NCI-H1092 (cell line): ENCODE measurements around the gene ZNF277.
A peak's percentile ranks its signal among the peaks of the same experiment; 100 is the strongest.

Experiments used
- DNase-seq: peaks from one replicate; lab custom pipeline; 2025; lab: John Stamatoyannopoulos, UW

The ZNF277 gene

DNA sequence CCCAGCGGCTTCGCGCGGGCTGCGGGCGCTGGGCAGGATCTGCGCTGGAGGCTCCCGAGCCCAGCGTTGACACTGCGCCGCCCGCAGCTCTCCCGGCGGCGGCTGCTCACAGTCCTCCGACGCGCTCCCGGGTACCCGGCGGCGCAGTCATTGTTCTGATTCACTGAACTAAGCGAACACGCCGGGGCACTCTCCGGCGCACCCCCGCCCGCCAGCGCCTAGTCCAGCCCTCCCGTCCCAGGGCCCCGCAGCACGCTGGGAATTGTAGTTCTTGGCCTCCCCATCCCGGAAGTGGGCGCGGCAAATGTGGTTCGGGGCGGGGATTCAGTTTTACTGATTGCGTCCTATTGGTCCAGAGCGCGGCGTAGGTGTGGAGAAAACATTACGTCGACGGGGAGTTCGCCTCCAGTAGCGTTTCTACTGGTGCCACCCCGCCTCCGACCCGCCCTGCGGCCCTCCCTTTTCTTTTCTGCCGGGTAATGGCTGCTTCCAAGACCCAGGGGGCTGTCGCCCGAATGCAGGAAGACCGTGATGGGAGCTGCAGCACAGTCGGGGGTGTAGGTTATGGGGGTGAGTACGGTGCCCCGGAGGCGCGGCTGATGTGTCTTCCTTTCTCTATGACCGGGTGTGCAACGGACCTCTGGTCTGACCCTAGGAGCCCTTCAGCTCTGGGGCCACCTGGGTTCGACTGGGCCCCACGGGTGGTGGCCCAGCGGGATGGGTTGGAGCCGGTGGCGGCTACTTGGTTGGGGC lies at the start of gene ZNF277, which contains the start of gene DOCK4:
Gene ZNF277, plus strand, starts transcription at position 458 of the 753 bp plus-strand sequence. Its CDS starts 22 bp downstream, at position 480.
Gene DOCK4, minus strand, starts transcription at position 162 of the 753 bp plus-strand sequence. CDS start 261 bp downstream, outside the sequence.
- DNase-seq = peak; percentile 100

DNA sequence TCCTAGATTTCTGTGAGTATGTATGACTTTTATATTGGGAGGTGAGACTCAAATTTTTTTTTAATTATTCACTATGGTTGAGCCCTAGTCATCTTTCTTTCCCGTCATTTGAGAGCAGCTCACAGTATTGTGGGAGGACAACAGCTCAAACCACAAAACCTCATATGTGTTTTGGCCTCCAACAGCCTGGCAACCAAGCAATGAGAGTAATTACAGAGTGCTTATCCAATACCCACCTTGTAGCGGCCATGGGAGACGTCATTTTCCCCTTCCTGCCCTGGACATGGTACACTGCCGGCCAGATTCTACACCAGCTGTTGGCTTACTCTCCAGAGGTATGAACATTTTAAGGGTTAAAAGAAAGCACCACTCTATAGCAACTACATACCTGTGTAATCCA lies 49.4 kb upstream of the ZNF277 start:
- no peak for DNase-seq

DNA sequence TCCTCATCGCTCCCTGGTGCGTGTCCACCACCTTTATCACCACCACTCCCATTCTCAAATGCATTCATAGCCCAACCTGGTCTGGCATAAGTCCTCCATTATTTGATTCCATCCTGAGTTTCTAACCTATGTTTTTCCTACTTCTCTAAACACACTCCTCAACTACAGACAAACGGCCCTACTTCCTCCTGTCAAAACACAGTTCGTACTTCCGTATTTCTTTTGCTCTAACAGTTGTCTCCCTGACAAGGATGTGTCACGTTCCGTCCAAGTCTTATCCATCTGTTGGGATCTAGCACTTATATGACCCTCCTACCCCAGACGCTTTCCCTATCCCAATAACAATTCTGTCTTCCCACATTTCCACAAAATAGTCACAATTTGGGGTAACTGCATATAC lies 47.1 kb upstream of the ZNF277 start:
- no peak for DNase-seq

- no peak for DNase-seq
Observed at GRCh38 chr7:112160130-112160770, 46.2 kb upstream of the ZNF277 start.

- no peak for DNase-seq
Observed at GRCh38 chr7:112160771-112161150, 45.7 kb upstream of the ZNF277 start.

DNA sequence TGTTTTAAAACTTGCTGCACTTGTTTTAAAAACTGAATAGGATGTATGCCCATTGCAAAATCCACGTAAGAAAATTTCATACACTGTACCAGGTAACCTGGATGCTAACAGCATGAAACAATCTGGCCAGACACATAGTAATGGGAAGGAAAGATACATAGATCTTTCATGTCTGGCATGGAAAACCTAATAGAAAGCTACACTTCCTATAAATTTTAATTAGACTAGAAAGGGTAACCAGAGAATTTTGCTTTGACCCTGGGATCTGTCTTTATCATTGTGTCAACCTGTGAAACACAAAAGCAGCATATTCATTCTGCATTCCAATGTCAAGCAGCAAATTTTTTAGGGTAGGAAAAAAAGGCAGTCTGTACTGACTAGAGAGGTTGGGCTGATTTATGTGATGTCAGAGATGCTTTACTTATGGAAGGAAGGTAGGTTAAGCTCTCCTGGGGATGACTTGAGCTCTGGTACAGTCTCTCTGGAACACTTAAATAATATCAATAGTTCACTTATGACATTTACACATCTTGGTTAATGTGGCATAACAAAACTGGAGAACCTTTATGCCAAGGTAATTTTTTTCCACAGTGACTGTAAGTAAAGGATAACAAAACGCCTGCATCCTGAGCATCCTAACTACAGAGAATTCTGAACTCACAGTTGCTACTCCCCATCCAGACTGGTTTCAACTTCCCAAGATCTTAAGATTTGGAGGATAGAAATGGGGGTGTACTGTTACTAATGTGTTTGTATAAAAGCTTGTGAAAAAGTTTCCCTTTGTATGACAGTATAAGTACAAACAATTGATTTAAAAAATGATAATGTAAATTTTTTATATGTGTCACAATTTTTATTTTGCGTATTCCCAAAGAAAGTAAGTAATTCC lies 45.0 kb upstream of the ZNF277 start:
- DNase-seq = no peak

DNA sequence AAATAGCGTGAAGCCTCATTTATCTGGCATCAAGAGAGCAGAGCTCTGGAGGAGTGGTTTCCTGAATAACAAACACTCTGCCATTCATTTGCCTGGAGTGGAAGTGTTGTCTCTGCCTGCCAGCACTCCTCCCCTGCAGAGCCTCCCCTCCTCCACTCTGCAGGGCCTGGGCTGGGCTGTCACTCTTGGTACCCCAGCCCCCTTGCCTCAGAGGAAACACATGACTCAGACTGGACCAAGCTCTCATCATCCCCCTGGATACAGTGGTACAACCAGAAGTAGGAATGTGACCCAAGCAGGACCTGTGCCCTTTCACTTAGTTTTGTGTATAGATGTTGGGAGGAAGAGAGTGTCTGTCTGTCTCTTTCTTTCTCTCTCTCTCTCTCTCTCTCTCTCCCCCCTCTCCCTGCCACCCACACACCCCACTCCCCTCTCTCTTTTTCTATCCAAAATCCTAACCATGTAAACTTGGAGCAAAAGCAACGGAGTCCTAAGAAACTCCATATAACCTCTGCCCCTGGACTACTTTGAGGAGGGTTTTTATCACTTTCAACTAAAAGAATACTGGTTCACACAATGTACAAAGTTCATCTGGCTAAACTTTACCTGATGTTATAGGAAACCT lies 44.2 kb upstream of the ZNF277 start:
- DNase-seq = peak; percentile 66

GRCh38 chr7:112162784-112163506 lies 43.5 kb upstream of the ZNF277 start:
- DNase-seq = no peak

DNA sequence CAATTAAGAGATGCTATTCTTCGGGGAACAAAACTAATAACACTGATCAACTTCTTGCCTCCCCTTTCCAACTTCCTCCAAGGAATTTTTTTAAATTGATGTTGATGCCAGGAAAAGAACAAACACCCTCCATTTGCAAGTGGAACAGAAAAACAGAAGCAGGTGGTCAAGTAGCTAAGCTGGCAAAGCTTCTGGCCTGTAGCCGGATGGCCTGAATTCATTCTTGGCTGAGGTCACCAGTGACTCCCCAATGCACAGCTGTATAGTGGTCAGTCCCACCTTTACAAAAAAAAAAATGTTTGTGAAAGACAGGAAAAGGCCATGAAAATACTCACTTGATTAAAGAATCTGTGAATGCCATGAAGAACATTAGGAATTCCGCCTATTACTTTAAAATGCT lies 39.3 kb upstream of the ZNF277 start:
- no peak for DNase-seq

DNA sequence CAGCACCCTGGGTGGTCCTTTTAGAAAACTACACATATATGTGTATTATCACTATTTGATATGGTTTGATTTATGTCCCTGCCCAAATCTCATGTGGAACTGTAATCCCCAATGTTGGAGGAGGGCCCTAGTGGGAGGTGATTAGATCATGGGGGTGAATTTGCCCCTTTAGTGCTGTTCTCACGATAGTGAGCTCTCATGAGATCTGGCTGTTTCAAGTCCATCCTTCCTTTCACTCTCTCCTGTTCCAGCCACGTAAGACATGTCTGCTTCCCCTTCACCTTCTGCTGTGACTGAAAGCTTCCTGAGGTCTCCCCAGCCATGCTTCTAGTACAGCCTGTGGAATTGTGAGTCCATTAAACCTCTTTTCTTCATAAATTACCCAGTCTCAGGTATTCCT lies 37.6 kb upstream of the ZNF277 start:
- DNase-seq = no peak

- DNase-seq = no peak
Observed at GRCh38 chr7:112171673-112172072, 34.8 kb upstream of the ZNF277 start.

- DNase-seq = no peak
Observed at GRCh38 chr7:112172870-112173567, 33.5 kb upstream of the ZNF277 start.

GRCh38 chr7:112173568-112173905 lies 33.0 kb upstream of the ZNF277 start:
- no peak for DNase-seq

- DNase-seq = no peak
Observed at GRCh38 chr7:112174192-112174591, 32.3 kb upstream of the ZNF277 start.

DNA sequence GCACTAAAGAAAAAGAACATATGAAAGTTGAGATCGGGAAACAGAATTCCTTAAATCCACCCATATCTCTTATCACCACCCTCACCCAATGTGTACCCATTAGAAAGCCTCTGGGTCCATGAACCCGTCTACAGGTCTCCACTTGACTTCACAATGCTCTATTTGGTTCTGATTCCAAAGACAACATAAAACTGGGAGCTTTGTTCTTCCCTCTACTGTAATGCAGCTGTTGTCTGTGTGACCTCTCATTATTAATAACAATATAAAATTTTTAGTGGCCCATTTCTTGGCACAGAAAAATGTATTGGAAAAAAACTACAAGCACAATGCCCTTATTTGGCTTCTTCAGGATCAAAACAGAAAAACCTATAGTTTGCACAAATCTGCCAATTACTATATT lies 30.3 kb upstream of the ZNF277 start:
- DNase-seq = no peak

GRCh38 chr7:112176693-112177415 lies 29.6 kb upstream of the ZNF277 start:
- no peak for DNase-seq

- no peak for DNase-seq
Observed at GRCh38 chr7:112180223-112180622, 26.3 kb upstream of the ZNF277 start.

DNA sequence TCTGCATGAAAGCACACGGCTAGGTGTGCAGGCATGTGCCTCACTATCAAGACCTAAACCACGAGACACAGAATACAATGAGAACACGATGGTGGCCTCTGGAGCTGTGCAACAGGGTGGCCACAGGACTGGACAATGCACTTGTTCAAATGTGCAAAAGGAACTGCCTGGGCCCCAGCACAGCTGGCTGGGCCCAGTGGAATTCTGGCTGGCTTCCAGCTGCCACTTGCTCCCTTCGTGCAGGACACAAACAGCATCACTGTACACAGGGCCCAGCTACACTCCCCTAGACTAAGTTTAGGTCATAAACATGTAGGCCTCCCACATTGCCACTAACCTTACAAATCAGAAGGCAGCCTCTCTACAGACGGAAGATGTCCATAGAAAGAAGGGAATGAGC lies 23.7 kb upstream of the ZNF277 start:
- no peak for DNase-seq

- DNase-seq = no peak
Observed at GRCh38 chr7:112183266-112183665, 23.2 kb upstream of the ZNF277 start.

DNA sequence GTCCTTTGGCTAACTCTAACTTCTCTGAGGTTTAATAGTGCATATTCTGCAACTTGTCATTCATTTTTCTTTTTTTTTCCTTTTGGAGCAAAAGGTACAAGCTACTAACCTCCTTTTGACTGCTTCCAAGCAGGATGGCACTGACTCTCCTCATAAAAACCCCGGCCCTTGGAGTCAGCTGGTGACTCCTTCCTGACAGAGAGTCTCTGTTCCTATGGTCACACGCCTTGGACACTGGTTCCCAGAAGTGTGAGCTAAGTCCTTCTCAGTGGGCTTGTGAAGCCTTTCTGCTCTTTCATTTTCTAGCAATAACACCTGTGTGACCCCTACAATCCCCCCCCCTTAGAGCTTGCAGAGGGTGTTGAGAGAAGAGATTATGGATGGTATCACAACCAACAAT lies 22.0 kb upstream of the ZNF277 start:
- DNase-seq = no peak
